ENCODE measurements around the gene KCMF1. TPM values are rescaled to one million over a fixed set of nuclear protein-coding genes. Genes with fewer than 3 reads are reported as not detected.

The KCMF1 gene
- total RNA-seq, 1 donor from 2014 or later: 62.1 TPM

DNA sequence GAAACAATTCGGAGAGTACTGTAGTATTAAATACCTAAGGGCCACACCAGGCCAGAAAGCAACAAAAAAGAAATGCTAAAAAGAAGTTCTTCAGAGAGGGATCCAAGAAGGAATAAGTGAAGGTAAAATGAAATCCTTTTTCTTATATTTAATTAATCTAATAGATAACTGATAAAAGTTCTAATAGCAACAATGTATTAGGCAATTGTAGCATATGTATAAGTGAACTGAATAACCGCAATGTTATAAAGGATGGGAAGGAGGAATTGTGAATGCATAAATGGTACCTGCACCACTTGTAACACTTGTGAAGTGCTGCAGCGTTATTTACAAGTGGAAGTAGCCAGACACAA, 43.7 kb upstream of the KCMF1 start:
- H3K9me3 Mint-ChIP-seq (ENCODE audit: low read depth): no peaks in the 10 kb centered on the region
- H3K27ac Mint-ChIP-seq: no peak overlapping the region

DNA sequence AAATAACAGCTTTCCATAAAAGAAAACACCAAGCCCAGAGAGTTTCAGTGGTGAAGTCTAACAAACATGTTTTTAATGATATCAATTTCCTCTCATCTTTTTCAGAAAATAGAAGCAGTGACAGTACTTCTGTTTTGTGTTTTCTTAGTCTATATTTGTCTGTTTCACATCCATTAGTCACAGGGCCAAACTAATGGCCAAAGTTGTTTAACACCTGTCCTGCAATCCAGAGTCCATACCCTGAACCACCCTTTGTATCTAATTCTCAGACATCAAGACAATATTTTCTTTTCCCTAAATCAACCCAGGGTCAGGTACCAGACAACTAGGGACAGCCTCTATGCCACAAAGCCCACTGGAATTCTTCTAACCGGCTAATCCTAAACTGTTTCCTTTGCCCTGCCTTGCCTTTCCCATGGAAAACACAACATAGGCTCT, 39.6 kb upstream of the KCMF1 start:
- no peak for DNase-seq (ENCODE audit: low spot score, unreplicated experiment)
- Mint-ChIP-seq H3K4me1 (ENCODE audit: low read depth) (peaks cover 9% of the 10 kb centered on the region), H3K4me3 (ENCODE audit: low read depth) (no peak overlapping the region), H3K27ac (peak overlapping the region; percentile 70), H3K36me3 (ENCODE audit: insufficient read depth) (no peaks in the 10 kb centered on the region), H3K27me3 (peaks cover 3% of the 10 kb centered on the region), H3K9me3 (ENCODE audit: low read depth) (no peaks in the 10 kb centered on the region)
- TF ChIP-seq, protein P1, sequence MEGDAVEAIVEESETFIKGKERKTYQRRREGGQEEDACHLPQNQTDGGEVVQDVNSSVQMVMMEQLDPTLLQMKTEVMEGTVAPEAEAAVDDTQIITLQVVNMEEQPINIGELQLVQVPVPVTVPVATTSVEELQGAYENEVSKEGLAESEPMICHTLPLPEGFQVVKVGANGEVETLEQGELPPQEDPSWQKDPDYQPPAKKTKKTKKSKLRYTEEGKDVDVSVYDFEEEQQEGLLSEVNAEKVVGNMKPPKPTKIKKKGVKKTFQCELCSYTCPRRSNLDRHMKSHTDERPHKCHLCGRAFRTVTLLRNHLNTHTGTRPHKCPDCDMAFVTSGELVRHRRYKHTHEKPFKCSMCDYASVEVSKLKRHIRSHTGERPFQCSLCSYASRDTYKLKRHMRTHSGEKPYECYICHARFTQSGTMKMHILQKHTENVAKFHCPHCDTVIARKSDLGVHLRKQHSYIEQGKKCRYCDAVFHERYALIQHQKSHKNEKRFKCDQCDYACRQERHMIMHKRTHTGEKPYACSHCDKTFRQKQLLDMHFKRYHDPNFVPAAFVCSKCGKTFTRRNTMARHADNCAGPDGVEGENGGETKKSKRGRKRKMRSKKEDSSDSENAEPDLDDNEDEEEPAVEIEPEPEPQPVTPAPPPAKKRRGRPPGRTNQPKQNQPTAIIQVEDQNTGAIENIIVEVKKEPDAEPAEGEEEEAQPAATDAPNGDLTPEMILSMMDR (IDR thresholded peaks at IDR 0.05; ENCODE audit: unreplicated experiment): no peak

More for the DNA sequence above, 43.7 kb upstream of the KCMF1 start:
- no peaks in the 10 kb centered on the region for H3K36me3 Mint-ChIP-seq (ENCODE audit: insufficient read depth)
- DNase-seq (ENCODE audit: low spot score, unreplicated experiment): no peak
- peaks cover 12% of the 10 kb centered on the region for H3K4me1 Mint-ChIP-seq (ENCODE audit: low read depth)
- peaks cover 9% of the 10 kb centered on the region for H3K27me3 Mint-ChIP-seq
- no peak overlapping the region for H3K4me3 Mint-ChIP-seq (ENCODE audit: low read depth)
- TF ChIP-seq, protein P1 (IDR thresholded peaks at IDR 0.05; ENCODE audit: unreplicated experiment): no peak

- Mint-ChIP-seq H3K27me3 (no peaks in the 10 kb centered on the region), H3K4me1 (ENCODE audit: low read depth) (peaks cover 2% of the 10 kb centered on the region), H3K36me3 (ENCODE audit: insufficient read depth) (no peaks in the 10 kb centered on the region), H3K4me3 (ENCODE audit: low read depth) (no peak overlapping the region), H3K9me3 (ENCODE audit: low read depth) (no peaks in the 10 kb centered on the region), H3K27ac (no peak overlapping the region)
- TF ChIP-seq, protein P1 (IDR thresholded peaks at IDR 0.05; ENCODE audit: unreplicated experiment): no peak
- no peak for DNase-seq (ENCODE audit: low spot score, unreplicated experiment)
Measured at GRCh38 chr2:84938194-84938879, 32.6 kb upstream of the KCMF1 start.

GRCh38 chr2:84939426-84940087, 31.4 kb upstream of the KCMF1 start:
- Mint-ChIP-seq H3K36me3 (ENCODE audit: insufficient read depth) (no peaks in the 10 kb centered on the region), H3K27ac (no peak overlapping the region), H3K4me1 (ENCODE audit: low read depth) (peaks cover 4% of the 10 kb centered on the region), H3K4me3 (ENCODE audit: low read depth) (no peak overlapping the region), H3K9me3 (ENCODE audit: low read depth) (no peaks in the 10 kb centered on the region), H3K27me3 (no peaks in the 10 kb centered on the region)
- TF ChIP-seq, protein P1 (IDR thresholded peaks at IDR 0.05; ENCODE audit: unreplicated experiment): no peak
- no peak for DNase-seq (ENCODE audit: low spot score, unreplicated experiment)

DNA sequence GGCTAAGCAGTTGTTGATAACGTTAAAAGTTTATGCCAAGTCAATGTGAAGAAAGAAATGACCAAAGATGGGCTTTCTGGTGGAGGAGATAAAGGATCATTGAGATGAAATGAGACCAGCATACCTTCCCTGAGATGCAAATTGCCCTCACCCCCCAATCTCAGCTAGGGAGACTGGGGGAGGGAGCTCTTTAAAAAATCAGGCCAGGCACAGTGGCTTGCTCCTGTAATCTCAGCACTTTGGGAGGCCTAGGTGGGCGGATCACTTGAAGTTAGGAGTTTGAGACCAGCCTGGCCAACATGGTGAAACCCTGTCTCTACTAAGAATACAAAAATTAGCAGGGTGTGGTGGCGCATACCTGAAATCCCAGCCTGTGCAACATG, 30.9 kb upstream of the KCMF1 start:
- TF ChIP-seq, protein P1 (IDR thresholded peaks at IDR 0.05; ENCODE audit: unreplicated experiment): no peak
- no peaks in the 10 kb centered on the region for H3K27me3 Mint-ChIP-seq
- no peak for DNase-seq (ENCODE audit: low spot score, unreplicated experiment)
- peaks cover 4% of the 10 kb centered on the region for H3K4me1 Mint-ChIP-seq (ENCODE audit: low read depth)
- H3K9me3 Mint-ChIP-seq (ENCODE audit: low read depth): no peaks in the 10 kb centered on the region
- no peaks in the 10 kb centered on the region for H3K36me3 Mint-ChIP-seq (ENCODE audit: insufficient read depth)
- no peak overlapping the region for H3K4me3 Mint-ChIP-seq (ENCODE audit: low read depth)
- H3K27ac Mint-ChIP-seq: no peak overlapping the region
